ENCODE results near the gene KLF16.

DNA sequence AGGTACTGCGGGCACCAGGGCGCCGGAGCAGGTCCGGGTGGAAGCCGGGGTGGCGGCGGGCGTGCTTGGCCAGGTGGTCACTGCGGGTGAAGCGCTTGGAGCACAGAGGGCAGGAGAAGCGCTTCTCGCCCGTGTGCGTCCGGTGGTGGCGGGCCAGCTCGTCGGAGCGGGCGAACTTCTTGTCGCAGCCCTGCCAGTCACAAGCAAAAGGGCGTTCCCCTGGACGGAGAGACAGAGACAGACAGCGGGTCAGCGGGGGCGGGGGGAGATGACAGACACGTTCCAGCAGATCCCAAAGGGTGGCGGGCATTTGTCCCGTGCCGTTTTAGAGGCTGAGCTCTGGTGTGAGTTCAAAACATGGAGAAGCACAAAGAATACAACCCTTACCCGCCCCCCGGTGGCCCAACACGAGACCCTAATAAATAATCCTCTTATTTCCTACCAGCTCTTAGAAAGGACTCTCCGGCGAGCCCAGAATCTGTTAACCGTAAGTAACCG, 8.8 kb downstream of the KLF16 start:
- TF ChIP-seq, protein P1, sequence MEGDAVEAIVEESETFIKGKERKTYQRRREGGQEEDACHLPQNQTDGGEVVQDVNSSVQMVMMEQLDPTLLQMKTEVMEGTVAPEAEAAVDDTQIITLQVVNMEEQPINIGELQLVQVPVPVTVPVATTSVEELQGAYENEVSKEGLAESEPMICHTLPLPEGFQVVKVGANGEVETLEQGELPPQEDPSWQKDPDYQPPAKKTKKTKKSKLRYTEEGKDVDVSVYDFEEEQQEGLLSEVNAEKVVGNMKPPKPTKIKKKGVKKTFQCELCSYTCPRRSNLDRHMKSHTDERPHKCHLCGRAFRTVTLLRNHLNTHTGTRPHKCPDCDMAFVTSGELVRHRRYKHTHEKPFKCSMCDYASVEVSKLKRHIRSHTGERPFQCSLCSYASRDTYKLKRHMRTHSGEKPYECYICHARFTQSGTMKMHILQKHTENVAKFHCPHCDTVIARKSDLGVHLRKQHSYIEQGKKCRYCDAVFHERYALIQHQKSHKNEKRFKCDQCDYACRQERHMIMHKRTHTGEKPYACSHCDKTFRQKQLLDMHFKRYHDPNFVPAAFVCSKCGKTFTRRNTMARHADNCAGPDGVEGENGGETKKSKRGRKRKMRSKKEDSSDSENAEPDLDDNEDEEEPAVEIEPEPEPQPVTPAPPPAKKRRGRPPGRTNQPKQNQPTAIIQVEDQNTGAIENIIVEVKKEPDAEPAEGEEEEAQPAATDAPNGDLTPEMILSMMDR (IDR thresholded peaks at IDR 0.05) = no peak
- TF ChIP-seq POLR2A (IDR thresholded peaks at IDR 0.05) = no peak

Measured in tibial nerve (tissue), 3 donors.